Neural progenitor cell (in vitro differentiated cells): ENCODE measurements around the gene MRPL39. TPM values are rescaled to one million over a fixed set of nuclear protein-coding genes. Genes with fewer than 3 reads are reported as not detected.

Experiments used
- DNase-seq: peaks from one replicate; pipeline ENCODE4 v3.0.0-alpha.2; 2016; ENCODE audit warnings: low spot score
- H2AFZ ChIP-seq: fragments of 200-600 bp; sonication (generic); replicated peaks from 2 replicates; pipeline ENCODE4 v1.6.1; 2016; ENCODE audit warnings: antibody characterized with exemption
- H3F3A ChIP-seq: fragments of 200-600 bp; sonication (generic); 2 replicates; pipeline ENCODE4 v1.6.1; 2016; ENCODE audit warnings: antibody characterized with exemption, low read depth
- H3K27ac ChIP-seq: fragments of 200-600 bp; sonication (generic); 2 replicates; pipeline ENCODE4 v1.5.1; 2016; ENCODE audit warnings: mild to moderate bottlenecking
- H3K27me3 ChIP-seq: fragments of 200-600 bp; sonication (generic); 2 replicates; pipeline ENCODE4 v1.6.1; 2016; ENCODE audit warnings: mild to moderate bottlenecking, moderate library complexity
- H3K36me3 ChIP-seq: fragments of 200-600 bp; sonication (generic); 2 replicates; pipeline ENCODE4 v1.5.1; 2016
- H3K4me1 ChIP-seq: fragments of 200-600 bp; sonication (generic); 2 replicates; pipeline ENCODE4 v1.6.1; 2016; ENCODE audit warnings: mixed run types
- H3K4me2 ChIP-seq: fragments of 200-600 bp; sonication (generic); 2 replicates; pipeline ENCODE4 v1.6.1; 2016
- H3K4me3 ChIP-seq: fragments of 200-600 bp; sonication (generic); 2 replicates; pipeline ENCODE4 v1.5.1; 2016
- H3K79me2 ChIP-seq: fragments of 200-600 bp; sonication (generic); 2 replicates; pipeline ENCODE4 v1.6.1; 2016; ENCODE audit warnings: low read depth
- H3K9ac ChIP-seq: fragments of 200-600 bp; sonication (generic); 2 replicates; pipeline ENCODE4 v1.6.1; 2016
- H3K9me3 ChIP-seq: fragments of 200-600 bp; sonication (generic); 2 replicates; pipeline ENCODE4 v1.5.1; 2016; ENCODE audit warnings: low read depth
- H4K20me1 ChIP-seq: fragments of 200-600 bp; sonication (generic); 2 replicates; pipeline ENCODE4 v1.6.1; 2016; ENCODE audit warnings: low read depth
- H3K27ac Mint-ChIP-seq: 3 replicates; pipeline ENCODE4 v1.8.0; 2021; ENCODE audit warnings: mixed read lengths
- H3K27me3 Mint-ChIP-seq: 2 replicates; pipeline ENCODE4 v1.8.0; 2022; ENCODE audit warnings: low read depth, mild to moderate bottlenecking, inconsistent platforms, moderate library complexity, mixed read lengths; ENCODE audit not compliant: insufficient read depth
- H3K36me3 Mint-ChIP-seq: 3 replicates; pipeline ENCODE4 v1.8.0; 2021; ENCODE audit warnings: mixed read lengths
- H3K4me1 Mint-ChIP-seq: 3 replicates; pipeline ENCODE4 v1.8.0; 2021; ENCODE audit warnings: mixed read lengths
- H3K4me3 Mint-ChIP-seq: 3 replicates; pipeline ENCODE4 v1.8.0; 2021; ENCODE audit warnings: mild to moderate bottlenecking, moderate library complexity, mixed read lengths
- H3K9me3 Mint-ChIP-seq: 3 replicates; pipeline ENCODE4 v1.8.0; 2020; ENCODE audit warnings: mixed read lengths
- EZH2 ChIP-seq: fragments of 200-600 bp; sonication (generic); IDR thresholded peaks from 2 replicates; pipeline ENCODE4 v1.6.1; 2017; ENCODE audit warnings: antibody characterized with exemption, mild to moderate bottlenecking, moderate library complexity
- EZH2phosphoT487 ChIP-seq: fragments of 200-600 bp; sonication (generic); IDR thresholded peaks from 2 replicates; pipeline ENCODE4 v1.6.1; 2017; ENCODE audit warnings: antibody characterized with exemption
- total RNA-seq: library from RNA; depleted of rRNA; stranded (reverse); fragments of >200 nt; gene quantifications from 2 replicates; pipeline ENCODE4 v1.2.3, GENCODE V29; 2015; ENCODE audit warnings: low replicate concordance
- TF ChIP-seq, protein P1 (sequence below): fragments of 200-600 bp; sonication (generic); IDR thresholded peaks from 2 replicates; pipeline ENCODE4 v1.5.1; 2017; ENCODE audit warnings: antibody characterized with exemption, mild to moderate bottlenecking

MRPL39 gene
- total RNA-seq, 1 donor from 2014 or later = 63.1 TPM

DNA sequence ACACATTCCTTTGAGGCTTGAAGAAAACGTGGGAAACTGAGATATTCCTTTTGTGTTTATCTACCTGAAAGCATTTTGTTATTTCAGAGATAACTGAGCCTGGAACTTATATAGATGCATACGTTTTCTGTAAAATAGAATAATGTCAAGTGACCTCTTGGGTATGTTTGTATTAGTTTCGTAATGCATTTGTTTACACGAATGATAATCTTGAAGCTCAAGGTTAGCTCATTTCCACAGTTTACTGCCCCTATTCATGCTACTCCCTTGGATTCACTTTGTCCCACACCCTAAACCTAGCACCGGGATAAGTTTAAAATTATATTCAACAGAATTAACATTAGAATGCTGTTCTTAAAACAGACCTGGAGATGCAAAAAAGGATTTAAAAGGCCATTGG is 54.4 kb downstream of the MRPL39 start:
- Histone ChIP-seq H3K4me2 (no peak overlapping the region), H3K9ac (no peak overlapping the region), H2AFZ (no peak overlapping the region), H3K27me3 (no peaks in the 10 kb centered on the region), H3K79me2 (no peaks in the 10 kb centered on the region), H4K20me1 (no peaks in the 10 kb centered on the region), H3K4me3 (no peak overlapping the region), H3F3A (no peaks in the 10 kb centered on the region), H3K4me1 (no peaks in the 10 kb centered on the region), H3K27ac (no peak overlapping the region), H3K9me3 (no peaks in the 10 kb centered on the region), H3K36me3 (no peaks in the 10 kb centered on the region)
- no peak overlapping the region for H3K27ac Mint-ChIP-seq
- no peaks in the 10 kb centered on the region for H3K9me3 Mint-ChIP-seq
- no peak overlapping the region for H3K4me3 Mint-ChIP-seq
- no peak for DNase-seq
- H3K27me3 Mint-ChIP-seq = no peaks in the 10 kb centered on the region
- no peaks in the 10 kb centered on the region for H3K36me3 Mint-ChIP-seq
- no peaks in the 10 kb centered on the region for H3K4me1 Mint-ChIP-seq
- no peak for TF ChIP-seq EZH2phosphoT487
- TF ChIP-seq EZH2 = no peak
- TF ChIP-seq, protein P1, sequence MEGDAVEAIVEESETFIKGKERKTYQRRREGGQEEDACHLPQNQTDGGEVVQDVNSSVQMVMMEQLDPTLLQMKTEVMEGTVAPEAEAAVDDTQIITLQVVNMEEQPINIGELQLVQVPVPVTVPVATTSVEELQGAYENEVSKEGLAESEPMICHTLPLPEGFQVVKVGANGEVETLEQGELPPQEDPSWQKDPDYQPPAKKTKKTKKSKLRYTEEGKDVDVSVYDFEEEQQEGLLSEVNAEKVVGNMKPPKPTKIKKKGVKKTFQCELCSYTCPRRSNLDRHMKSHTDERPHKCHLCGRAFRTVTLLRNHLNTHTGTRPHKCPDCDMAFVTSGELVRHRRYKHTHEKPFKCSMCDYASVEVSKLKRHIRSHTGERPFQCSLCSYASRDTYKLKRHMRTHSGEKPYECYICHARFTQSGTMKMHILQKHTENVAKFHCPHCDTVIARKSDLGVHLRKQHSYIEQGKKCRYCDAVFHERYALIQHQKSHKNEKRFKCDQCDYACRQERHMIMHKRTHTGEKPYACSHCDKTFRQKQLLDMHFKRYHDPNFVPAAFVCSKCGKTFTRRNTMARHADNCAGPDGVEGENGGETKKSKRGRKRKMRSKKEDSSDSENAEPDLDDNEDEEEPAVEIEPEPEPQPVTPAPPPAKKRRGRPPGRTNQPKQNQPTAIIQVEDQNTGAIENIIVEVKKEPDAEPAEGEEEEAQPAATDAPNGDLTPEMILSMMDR = no peak

DNA sequence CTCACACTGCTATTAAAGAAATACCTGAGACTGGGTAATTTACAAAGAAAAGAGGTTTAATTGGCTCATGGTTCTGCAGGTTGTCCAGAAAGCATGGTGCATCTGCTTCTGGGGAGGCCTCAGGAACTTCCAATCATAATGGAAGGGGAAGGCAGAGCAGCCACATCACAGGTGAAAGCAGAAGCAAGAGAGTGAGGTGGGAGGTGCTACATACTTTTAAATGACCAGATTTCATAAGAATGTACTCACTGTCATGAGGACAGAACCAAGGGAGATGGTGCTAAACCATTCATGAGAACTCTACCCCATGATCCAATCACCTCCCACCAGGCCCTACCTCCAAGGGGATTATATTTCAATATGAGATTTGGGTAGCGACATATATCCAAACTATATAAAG is 55.7 kb downstream of the MRPL39 start:
- H3K36me3 ChIP-seq = no peaks in the 10 kb centered on the region
- TF ChIP-seq EZH2phosphoT487 = no peak
- TF ChIP-seq, protein P1 = no peak
- TF ChIP-seq EZH2 = no peak
- H3K4me1 ChIP-seq = no peaks in the 10 kb centered on the region
- no peaks in the 10 kb centered on the region for H3K79me2 ChIP-seq
- no peak overlapping the region for H3K27ac ChIP-seq
- H3K9me3 ChIP-seq = no peaks in the 10 kb centered on the region
- no peak overlapping the region for H3K4me2 ChIP-seq
- no peak overlapping the region for H3K27ac Mint-ChIP-seq
- no peaks in the 10 kb centered on the region for H3K27me3 Mint-ChIP-seq
- H4K20me1 ChIP-seq = no peaks in the 10 kb centered on the region
- no peak overlapping the region for H3K4me3 Mint-ChIP-seq
- H3F3A ChIP-seq = no peaks in the 10 kb centered on the region
- no peak overlapping the region for H3K9ac ChIP-seq
- H3K36me3 Mint-ChIP-seq = no peaks in the 10 kb centered on the region
- no peaks in the 10 kb centered on the region for H3K4me1 Mint-ChIP-seq
- H3K27me3 ChIP-seq = no peaks in the 10 kb centered on the region
- no peak for DNase-seq
- H2AFZ ChIP-seq = no peak overlapping the region
- peaks cover 1% of the 10 kb centered on the region for H3K9me3 Mint-ChIP-seq
- H3K4me3 ChIP-seq = no peak overlapping the region

DNA sequence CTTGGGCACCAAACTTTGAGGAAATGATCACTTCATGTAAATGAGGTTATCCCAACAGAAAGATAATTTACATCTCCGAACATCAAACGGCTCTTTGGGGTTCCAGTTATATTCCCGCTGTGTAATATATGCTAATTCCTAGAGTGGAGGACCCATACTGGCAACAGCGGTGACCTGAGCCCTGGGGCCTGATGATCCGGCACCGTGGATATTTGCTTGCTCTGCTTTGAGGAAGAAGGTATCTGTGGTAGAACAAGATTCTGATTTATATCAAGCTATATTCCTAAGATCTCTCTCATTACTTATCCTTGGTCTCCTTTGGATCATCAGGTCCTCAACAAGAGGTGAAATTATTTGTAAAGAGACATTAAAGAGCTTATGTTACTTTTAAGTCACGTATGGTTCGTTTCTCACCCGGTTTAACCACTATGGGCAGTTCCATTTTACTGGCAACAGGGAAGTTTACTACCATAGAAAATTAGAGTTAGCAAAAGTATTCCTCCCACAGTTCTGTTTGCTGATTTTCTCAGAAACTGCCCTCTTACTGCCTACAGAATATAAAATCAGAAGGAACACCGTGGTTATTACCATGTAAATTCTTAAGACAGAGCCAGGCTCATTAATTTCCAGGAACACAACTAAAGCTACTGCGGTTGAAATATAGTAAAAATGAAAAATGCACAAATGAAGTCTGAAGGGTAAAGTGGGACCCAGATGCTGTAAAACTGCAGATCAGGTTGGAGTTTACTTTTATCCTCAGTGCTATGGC is 56.7 kb downstream of the MRPL39 start:
- Histone ChIP-seq H3K27me3 (no peaks in the 10 kb centered on the region), H3K4me1 (no peaks in the 10 kb centered on the region), H3K9ac (no peak overlapping the region), H3K27ac (no peak overlapping the region), H3K4me3 (no peak overlapping the region), H3K79me2 (no peaks in the 10 kb centered on the region), H3F3A (no peaks in the 10 kb centered on the region), H3K9me3 (no peaks in the 10 kb centered on the region), H3K4me2 (no peak overlapping the region), H3K36me3 (no peaks in the 10 kb centered on the region), H2AFZ (no peak overlapping the region), H4K20me1 (no peaks in the 10 kb centered on the region)
- Mint-ChIP-seq H3K27me3 (no peaks in the 10 kb centered on the region), H3K9me3 (peaks cover 3% of the 10 kb centered on the region), H3K4me3 (no peak overlapping the region), H3K27ac (no peak overlapping the region), H3K36me3 (no peaks in the 10 kb centered on the region), H3K4me1 (no peaks in the 10 kb centered on the region)
- DNase-seq = no peak
- TF ChIP-seq EZH2phosphoT487 (no peak), EZH2 (no peak)
- TF ChIP-seq, protein P1 = no peak
